Activated T-cell treated with anti-CD3 and anti-CD28 coated beads, Interleukin-2, amount 50 U/mL, for 1 hour (primary cell): ENCODE data around the gene SRD5A1.

Experiments
- DNase-seq: peaks from one replicate; pipeline ENCODE4 v3.0.0-alpha.2; 2020

SRD5A1 gene

GRCh38 chr5:6604946-6605345 is 28.3 kb upstream of the SRD5A1 start:
- DNase-seq = no peak

- DNase-seq = no peak
These were observed 26.2 kb upstream of the SRD5A1 start for GRCh38 chr5:6606884-6607558.

GRCh38 chr5:6607559-6607936 is 25.7 kb upstream of the SRD5A1 start:
- DNase-seq = no peak

GRCh38 chr5:6608016-6608415 is 25.2 kb upstream of the SRD5A1 start:
- DNase-seq = no peak

GRCh38 chr5:6611334-6612256 is 21.6 kb upstream of the SRD5A1 start:
- DNase-seq = no peak

GRCh38 chr5:6615034-6615815 is 18.0 kb upstream of the SRD5A1 start:
- DNase-seq = no peak

- no peak for DNase-seq
These were observed 16.6 kb upstream of the SRD5A1 start for GRCh38 chr5:6616632-6617031.

- DNase-seq = no peak
These were observed 10.0 kb upstream of the SRD5A1 start for GRCh38 chr5:6623228-6623627.

- DNase-seq = no peak
These were observed 9.3 kb upstream of the SRD5A1 start for GRCh38 chr5:6623941-6624340.

GRCh38 chr5:6626508-6626907 is 6.7 kb upstream of the SRD5A1 start:
- DNase-seq = no peak

GRCh38 chr5:6631441-6631840 is 1.8 kb upstream of the SRD5A1 start:
- DNase-seq = no peak

GRCh38 chr5:6632324-6632887 is 834 bp upstream of the SRD5A1 start:
- DNase-seq = no peak

- DNase-seq = no peak
These were observed 417 bp downstream of the SRD5A1 start for GRCh38 chr5:6633469-6634245.

GRCh38 chr5:6634306-6634705 is 1.1 kb downstream of the SRD5A1 start:
- DNase-seq = no peak

- DNase-seq = no peak
These were observed 1.7 kb downstream of the SRD5A1 start for GRCh38 chr5:6634788-6635430.

- no peak for DNase-seq
These were observed 3.1 kb downstream of the SRD5A1 start for GRCh38 chr5:6636293-6636692.

- no peak for DNase-seq
These were observed 3.8 kb downstream of the SRD5A1 start for GRCh38 chr5:6637022-6637421.

GRCh38 chr5:6637590-6637989 is 4.3 kb downstream of the SRD5A1 start:
- no peak for DNase-seq

GRCh38 chr5:6638236-6638635 is 5.0 kb downstream of the SRD5A1 start:
- DNase-seq = no peak

GRCh38 chr5:6642655-6643054 is 9.4 kb downstream of the SRD5A1 start:
- DNase-seq = no peak

- DNase-seq = no peak
These were observed 11.6 kb downstream of the SRD5A1 start for GRCh38 chr5:6644794-6645241.
